Measurements from ENCODE around the gene MYBPC2. TPM values are rescaled to one million over a fixed set of nuclear protein-coding genes. Genes with fewer than 3 reads are reported as not detected.

MYBPC2 gene
- total and polyA plus RNA-seq, 2 donors (not counting 3 experiments of a cell fraction or from before 2014, with no cell fraction given): 0.03 TPM; not detected in 1

- no peaks in the 10 kb centered on the region for H3K4me1 ChIP-seq (ENCODE audit: control insufficient read depth, extremely low read depth, insufficient read depth, low read length)
- H3K79me2 ChIP-seq (ENCODE audit: control insufficient read depth, insufficient read depth, low read length): no peaks in the 10 kb centered on the region
- H3K4me3 ChIP-seq (replicated peaks in 1 of 3; ENCODE audit: insufficient read depth in 1 of 3, low read depth in 1 of 3, low read length in 3 of 3): no peak overlapping the region
- no peak overlapping the region for H3K27ac ChIP-seq (ENCODE audit: insufficient read depth, low read depth, low read length)
- ChIA-PET CTCF (no interaction called here), POLR2A (no interaction called here)
- no TSS peak for BruUV-seq (replicated peaks)
- no peaks in the 10 kb centered on the region for H3K9me1 ChIP-seq (replicated peaks; ENCODE audit: control insufficient read depth, extremely low read depth, insufficient read depth, low read length)
- no peaks in the 10 kb centered on the region for H4K20me1 ChIP-seq (replicated peaks; ENCODE audit: control insufficient read depth, extremely low read depth, insufficient read depth, low read length)
- no peak for TF ChIP-seq POLR2A (IDR thresholded peaks at IDR 0.05; ENCODE audit: low read depth, low read length)
- TF ChIP-seq, protein P1, sequence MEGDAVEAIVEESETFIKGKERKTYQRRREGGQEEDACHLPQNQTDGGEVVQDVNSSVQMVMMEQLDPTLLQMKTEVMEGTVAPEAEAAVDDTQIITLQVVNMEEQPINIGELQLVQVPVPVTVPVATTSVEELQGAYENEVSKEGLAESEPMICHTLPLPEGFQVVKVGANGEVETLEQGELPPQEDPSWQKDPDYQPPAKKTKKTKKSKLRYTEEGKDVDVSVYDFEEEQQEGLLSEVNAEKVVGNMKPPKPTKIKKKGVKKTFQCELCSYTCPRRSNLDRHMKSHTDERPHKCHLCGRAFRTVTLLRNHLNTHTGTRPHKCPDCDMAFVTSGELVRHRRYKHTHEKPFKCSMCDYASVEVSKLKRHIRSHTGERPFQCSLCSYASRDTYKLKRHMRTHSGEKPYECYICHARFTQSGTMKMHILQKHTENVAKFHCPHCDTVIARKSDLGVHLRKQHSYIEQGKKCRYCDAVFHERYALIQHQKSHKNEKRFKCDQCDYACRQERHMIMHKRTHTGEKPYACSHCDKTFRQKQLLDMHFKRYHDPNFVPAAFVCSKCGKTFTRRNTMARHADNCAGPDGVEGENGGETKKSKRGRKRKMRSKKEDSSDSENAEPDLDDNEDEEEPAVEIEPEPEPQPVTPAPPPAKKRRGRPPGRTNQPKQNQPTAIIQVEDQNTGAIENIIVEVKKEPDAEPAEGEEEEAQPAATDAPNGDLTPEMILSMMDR (IDR thresholded peaks at IDR 0.05; ENCODE audit: extremely low read depth in 1 of 2, insufficient read depth in 1 of 2, low read depth in 1 of 2, low read length in 2 of 2): no peak
- no peak for TF ChIP-seq GATA2 (IDR thresholded peaks at IDR 0.05; ENCODE audit: insufficient read depth, insufficient read length, low read depth, low read length)
- TF ChIP-seq POLR2AphosphoS5 (IDR thresholded peaks at IDR 0.05; ENCODE audit: insufficient read depth, low read depth, low read length): no peak
- no peak for TF ChIP-seq MYC (IDR thresholded peaks at IDR 0.05; ENCODE audit: low read depth, low read length)
- no peak for TF ChIP-seq MAX (IDR thresholded peaks at IDR 0.05; ENCODE audit: insufficient read depth, insufficient read length)
- no peak for TF ChIP-seq JUN (IDR thresholded peaks at IDR 0.05; ENCODE audit: borderline replicate concordance, insufficient read depth, insufficient read length, low read depth)
- no peak for TF ChIP-seq FOS (IDR thresholded peaks at IDR 0.05; ENCODE audit: borderline replicate concordance, insufficient read depth, low read length)
- TF ChIP-seq EZH2 (IDR thresholded peaks at IDR 0.05; ENCODE audit: borderline replicate concordance, low read depth, low read length, severe bottlenecking): no peak
- no peaks in the 10 kb centered on the region for H3K27me3 ChIP-seq (ENCODE audit: control insufficient read depth in 2 of 2, insufficient read depth in 2 of 2, low read length in 2 of 2)
- H2AFZ ChIP-seq (ENCODE audit: low read depth, low read length): no peak overlapping the region
- DNase-seq (ENCODE audit: low read depth, low spot score): no peak
- no peaks in the 10 kb centered on the region for H3K36me3 ChIP-seq (ENCODE audit: control insufficient read depth in 2 of 2, extremely low read depth in 1 of 2, insufficient read depth in 2 of 2, low read length in 2 of 2)
- dilution Hi-C loops (cut with MboI; ENCODE audit: extremely low pct_ligation_motif_present, low sequenced_read_pairs) (no loop called here), intact Hi-C loops (cut with micrococcal nuclease) (no loop called here)
- no peak overlapping the region for H3K4me2 ChIP-seq (ENCODE audit: insufficient read depth, low read length)
- no peaks in the 10 kb centered on the region for H3K9me3 ChIP-seq (replicated peaks; ENCODE audit: control insufficient read depth, insufficient read depth, low read length)
- no peak overlapping the region for H3K9ac ChIP-seq (replicated peaks; ENCODE audit: extremely low read depth, insufficient read depth, low read length)
- no peak for FAIRE-seq
These were observed 23.3 kb downstream of the MYBPC2 start for GRCh38 chr19:50455992-50456391.
